ENCODE results near the gene SLC25A21. TPM values are rescaled to one million over a fixed set of nuclear protein-coding genes. Genes with fewer than 3 reads are reported as not detected.

Gene SLC25A21
- total and polyA plus RNA-seq, 2 of the 13 experiments (the other 11 are each of a cell fraction or from before 2014, with no cell fraction given): 1.9 to 2.9 TPM

- 0 out of 2 replicates have a peak, but pooled peaks have one; percentile 17 for TF ChIP-seq ELF1 (CRISPR knock-in tag; IDR thresholded peaks at IDR 0.05)
- no peak; the same call in 1 of the 2 replicates for TF ChIP-seq ZNF678 (CRISPR knock-in tag; IDR thresholded peaks at IDR 0.05)
- TF ChIP-seq ZNF138 (CRISPR knock-in tag; IDR thresholded peaks at IDR 0.05; ENCODE audit: low read depth): no peak
- 0 out of 2 replicates have a peak, but pooled peaks have one; percentile 29 for TF ChIP-seq ZBTB33 (CRISPR knock-in tag; IDR thresholded peaks at IDR 0.05)
- no peak for TF ChIP-seq PRDM10 (CRISPR knock-in tag; IDR thresholded peaks at IDR 0.05; ENCODE audit: low read depth)
- no peak for TF ChIP-seq KAT7 (CRISPR knock-in tag; IDR thresholded peaks at IDR 0.05; ENCODE audit: borderline replicate concordance)
- no peak for TF ChIP-seq TARDBP (CRISPR knock-in tag; IDR thresholded peaks at IDR 0.05)
- peak; percentile 58; the same call in 1 of the 2 replicates for TF ChIP-seq MXD4 (CRISPR knock-in tag; IDR thresholded peaks at IDR 0.05)
- no peak for TF ChIP-seq NCOR1 (IDR thresholded peaks at IDR 0.05; ENCODE audit: borderline replicate concordance, low read length)
- peak; percentile 97 for TF ChIP-seq CTCF (CRISPR knock-in tag; IDR thresholded peaks at IDR 0.05)
- TF ChIP-seq MED1 (CRISPR knock-in tag; IDR thresholded peaks at IDR 0.05): peak; percentile 8; the same call in 1 of the 2 replicates
- no peak for TF ChIP-seq ZNF383 (CRISPR knock-in tag; IDR thresholded peaks at IDR 0.05; ENCODE audit: borderline replicate concordance)
- peak; percentile 41 for TF ChIP-seq ASH2L (IDR thresholded peaks at IDR 0.05; ENCODE audit: insufficient read length, low read depth, low read length)
- peak; percentile 44; the same call in 1 of the 2 replicates for TF ChIP-seq ZNF225 (CRISPR knock-in tag; IDR thresholded peaks at IDR 0.05)
- TF ChIP-seq HOXA5 (CRISPR knock-in tag; IDR thresholded peaks at IDR 0.05): 0 out of 2 replicates have a peak, but pooled peaks have one; percentile 21
- TF ChIP-seq SIX4 (CRISPR knock-in tag; IDR thresholded peaks at IDR 0.05): no peak
- no peak for TF ChIP-seq KLF13 (CRISPR knock-in tag; IDR thresholded peaks at IDR 0.05)
- peak; percentile 39; the same call in 1 of the 2 replicates for TF ChIP-seq ELF3 (CRISPR knock-in tag; IDR thresholded peaks at IDR 0.05)
- TF ChIP-seq HES4 (CRISPR knock-in tag; IDR thresholded peaks at IDR 0.05; ENCODE audit: borderline replicate concordance): peak; percentile 37; the same call in 1 of the 2 replicates
- 0 out of 2 replicates have a peak, but pooled peaks have one; percentile 66 for TF ChIP-seq CHCHD3 (CRISPR knock-in tag; IDR thresholded peaks at IDR 0.05)
- TF ChIP-seq ZBTB7A (CRISPR knock-in tag; IDR thresholded peaks at IDR 0.05): 0 out of 2 replicates have a peak, but pooled peaks have one; percentile 45
- TF ChIP-seq HMG20B (CRISPR knock-in tag; conservative IDR thresholded peaks at IDR 0.05): no peak
Observed at GRCh38 chr14:36647824-36648753, 524.3 kb downstream of the SLC25A21 start (continued).
